NB4 (cell line): Measurements from ENCODE around the gene ZNF638.

Experiments used
- CTCF ChIP-seq: IDR thresholded peaks from one replicate; pipeline ENCODE4 v1.5.1; 2012; ENCODE audit warnings: low read depth, low read length
- MYC ChIP-seq: IDR thresholded peaks from 2 replicates; pipeline ENCODE4 v1.6.1; 2011; ENCODE audit warnings: low read depth, low read length
- POLR2A ChIP-seq: IDR thresholded peaks from 2 replicates; pipeline ENCODE4 v1.6.1; 2011; ENCODE audit warnings: mild to moderate bottlenecking; ENCODE audit not compliant: insufficient read length; ENCODE audit errors: extremely low read depth

GRCh38 chr2:71330585-71331330 is 824 bp upstream of the ZNF638 start:
- TF ChIP-seq CTCF (no peak), POLR2A (no peak), MYC (no peak)
